ENCODE measurements around the gene EPB41L5. TPM values are rescaled to one million over a fixed set of nuclear protein-coding genes. Genes with fewer than 3 reads are reported as not detected.
"Not testable (repeated sequence)": the region's sequence is repeated elsewhere in the genome, so short reads cannot be mapped to it uniquely, and the experiment has no call there.

The EPB41L5 gene
- total RNA-seq, 1 donor from 2014 or later, result 93.7 TPM

DNA sequence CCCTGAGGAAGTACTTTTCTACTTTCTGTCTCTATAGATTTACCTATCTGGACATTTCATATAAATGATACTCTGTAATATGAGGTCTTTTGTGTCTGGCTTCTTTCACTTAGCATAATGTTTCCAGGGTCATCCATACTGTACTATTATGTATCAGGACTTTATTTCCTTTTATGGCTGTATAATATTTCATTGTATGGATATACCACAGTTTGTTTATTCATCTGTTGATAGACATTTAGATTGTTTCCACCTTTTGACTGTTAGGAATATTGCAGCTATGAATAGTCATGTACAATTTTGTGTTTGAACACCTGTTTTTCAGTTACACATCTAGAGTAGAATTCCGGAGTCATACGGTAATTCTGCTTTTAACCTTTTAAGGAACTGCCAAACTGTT, 136.5 kb downstream of the EPB41L5 start:
- no peaks in the 10 kb centered on the region for H3K36me3 ChIP-seq

DNA sequence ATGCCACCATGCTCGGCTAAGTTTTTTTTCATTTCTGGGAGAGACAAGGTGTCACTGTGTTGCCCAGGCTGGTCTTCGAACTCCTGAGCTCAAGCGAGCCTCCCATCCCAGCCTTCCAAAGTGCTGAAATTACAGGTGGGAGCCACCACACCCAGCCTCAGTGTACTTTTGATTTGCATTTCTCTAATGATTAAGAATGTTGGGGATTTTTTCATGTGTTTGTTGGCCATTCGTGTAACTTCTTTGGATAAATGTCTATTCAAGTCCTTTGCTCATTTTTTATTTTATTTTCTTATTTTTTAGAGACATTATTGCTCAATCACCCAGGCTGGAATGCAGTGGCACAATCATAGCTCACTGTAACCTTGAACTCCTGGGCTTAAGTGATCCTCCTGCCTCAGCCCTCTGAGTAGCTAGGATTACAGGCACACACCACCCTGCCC, 137.2 kb downstream of the EPB41L5 start:
- no peak for DNase-seq
- H3K4me1 ChIP-seq, result no peaks in the 10 kb centered on the region
- H3K4me3 ChIP-seq, result no peak overlapping the region
- no peaks in the 10 kb centered on the region for H3K36me3 ChIP-seq
- intact Hi-C loops (cut with DNase I), result no loop called here
- TF ChIP-seq, protein P1, sequence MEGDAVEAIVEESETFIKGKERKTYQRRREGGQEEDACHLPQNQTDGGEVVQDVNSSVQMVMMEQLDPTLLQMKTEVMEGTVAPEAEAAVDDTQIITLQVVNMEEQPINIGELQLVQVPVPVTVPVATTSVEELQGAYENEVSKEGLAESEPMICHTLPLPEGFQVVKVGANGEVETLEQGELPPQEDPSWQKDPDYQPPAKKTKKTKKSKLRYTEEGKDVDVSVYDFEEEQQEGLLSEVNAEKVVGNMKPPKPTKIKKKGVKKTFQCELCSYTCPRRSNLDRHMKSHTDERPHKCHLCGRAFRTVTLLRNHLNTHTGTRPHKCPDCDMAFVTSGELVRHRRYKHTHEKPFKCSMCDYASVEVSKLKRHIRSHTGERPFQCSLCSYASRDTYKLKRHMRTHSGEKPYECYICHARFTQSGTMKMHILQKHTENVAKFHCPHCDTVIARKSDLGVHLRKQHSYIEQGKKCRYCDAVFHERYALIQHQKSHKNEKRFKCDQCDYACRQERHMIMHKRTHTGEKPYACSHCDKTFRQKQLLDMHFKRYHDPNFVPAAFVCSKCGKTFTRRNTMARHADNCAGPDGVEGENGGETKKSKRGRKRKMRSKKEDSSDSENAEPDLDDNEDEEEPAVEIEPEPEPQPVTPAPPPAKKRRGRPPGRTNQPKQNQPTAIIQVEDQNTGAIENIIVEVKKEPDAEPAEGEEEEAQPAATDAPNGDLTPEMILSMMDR (IDR thresholded peaks at IDR 0.05), result no peak
- H3K27ac ChIP-seq, result no peak overlapping the region
- no peaks in the 10 kb centered on the region for H3K27me3 ChIP-seq (ENCODE audit: low read depth)
- ATAC-seq, result no peak
- peaks cover 16% of the 10 kb centered on the region for H3K9me3 ChIP-seq

More for the DNA sequence above, 136.5 kb downstream of the EPB41L5 start:
- H3K4me3 ChIP-seq, result no peak overlapping the region
- no peaks in the 10 kb centered on the region for H3K4me1 ChIP-seq
- no peak for DNase-seq
- no peak overlapping the region for H3K27ac ChIP-seq
- H3K9me3 ChIP-seq, result peaks cover 16% of the 10 kb centered on the region
- intact Hi-C loops (cut with DNase I), result no loop called here
- TF ChIP-seq, protein P1 (IDR thresholded peaks at IDR 0.05), result no peak
- no peak for ATAC-seq
- H3K27me3 ChIP-seq (ENCODE audit: low read depth), result no peaks in the 10 kb centered on the region

DNA sequence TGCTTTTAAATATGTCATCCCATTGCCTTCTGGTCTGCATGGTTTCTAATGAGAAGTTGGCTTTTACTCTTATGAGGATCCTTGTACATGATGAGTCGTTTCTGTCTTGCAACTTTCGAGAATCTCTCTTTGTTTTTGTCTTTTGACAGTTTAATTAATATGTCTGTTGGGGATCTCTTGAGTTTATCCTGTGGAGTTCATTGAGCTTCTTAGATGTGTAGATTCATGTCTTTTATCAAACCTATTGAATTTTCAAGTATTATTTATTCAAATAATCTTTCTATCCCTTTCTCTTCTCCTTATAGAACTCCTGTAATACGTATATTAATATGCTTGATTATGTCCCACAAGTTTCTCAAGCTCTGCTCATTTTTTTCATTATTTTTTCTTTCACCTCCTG, 142.4 kb downstream of the EPB41L5 start:
- no peak overlapping the region for H3K4me3 ChIP-seq
- ATAC-seq (no peak), DNase-seq (no peak)
- intact Hi-C loops (cut with DNase I), result no loop called here
- peaks cover 16% of the 10 kb centered on the region for H3K9me3 ChIP-seq
- peaks cover 15% of the 10 kb centered on the region for H3K36me3 ChIP-seq
- TF ChIP-seq, protein P1 (IDR thresholded peaks at IDR 0.05), result no peak
- no peak overlapping the region for H3K27ac ChIP-seq
- H3K27me3 ChIP-seq (ENCODE audit: low read depth), result no peaks in the 10 kb centered on the region
- H3K4me1 ChIP-seq, result no peaks in the 10 kb centered on the region

DNA sequence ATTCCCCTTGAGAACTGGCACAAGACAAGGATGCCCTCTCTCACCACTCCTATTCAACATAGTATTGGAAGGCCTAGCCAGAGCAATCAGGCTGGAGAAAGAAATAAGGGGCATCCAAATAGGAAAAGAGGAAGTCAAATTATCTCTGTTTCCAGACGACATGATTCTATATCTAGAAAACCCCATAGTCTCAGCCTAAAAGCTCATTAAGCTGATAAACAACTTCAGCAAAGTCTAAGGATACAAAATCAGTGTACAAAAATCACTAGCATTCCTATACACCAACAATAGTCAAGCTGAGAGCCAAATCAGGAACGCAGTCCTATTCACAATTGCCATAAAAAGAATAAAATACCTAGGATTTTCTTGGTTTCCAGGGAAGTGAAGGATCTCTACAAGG, 145.8 kb downstream of the EPB41L5 start:
- H3K4me3 ChIP-seq; DNase-seq; intact Hi-C loops (cut with DNase I); ATAC-seq; H3K27ac ChIP-seq; H3K9me3 ChIP-seq; H3K4me1 ChIP-seq; H3K27me3 ChIP-seq (ENCODE audit: low read depth): not testable (repeated sequence)
- H3K36me3 ChIP-seq, result peaks cover 15% of the 10 kb centered on the region

DNA sequence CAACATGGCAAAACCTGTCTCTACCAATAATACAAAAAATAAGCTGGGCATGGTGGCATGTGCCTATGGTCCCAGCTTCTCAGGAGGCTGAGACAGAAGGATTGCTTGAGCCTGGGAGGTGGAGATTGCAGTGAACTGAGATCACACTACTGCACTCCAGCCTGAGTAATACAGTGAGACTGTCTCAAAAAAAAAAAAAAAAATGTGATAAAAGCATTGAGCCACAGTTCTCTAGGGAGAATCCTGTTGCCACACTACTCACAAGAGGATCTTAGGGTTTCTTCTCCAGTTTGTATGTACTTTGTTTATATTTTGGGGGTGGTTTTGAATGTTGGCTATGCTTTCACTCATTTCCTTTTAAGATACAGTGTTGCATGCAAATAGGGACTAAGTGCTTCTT, 148.3 kb downstream of the EPB41L5 start:
- H3K4me1 ChIP-seq, result no peaks in the 10 kb centered on the region
- no peak for ATAC-seq
- intact Hi-C loops (cut with DNase I), result no loop called here
- H3K9me3 ChIP-seq, result no peaks in the 10 kb centered on the region
- H3K4me3 ChIP-seq, result no peak overlapping the region
- no peaks in the 10 kb centered on the region for H3K27me3 ChIP-seq (ENCODE audit: low read depth)
- H3K36me3 ChIP-seq, result peaks cover 9% of the 10 kb centered on the region
- TF ChIP-seq, protein P1 (IDR thresholded peaks at IDR 0.05), result no peak
- no peak overlapping the region for H3K27ac ChIP-seq
- no peak for DNase-seq

DNA sequence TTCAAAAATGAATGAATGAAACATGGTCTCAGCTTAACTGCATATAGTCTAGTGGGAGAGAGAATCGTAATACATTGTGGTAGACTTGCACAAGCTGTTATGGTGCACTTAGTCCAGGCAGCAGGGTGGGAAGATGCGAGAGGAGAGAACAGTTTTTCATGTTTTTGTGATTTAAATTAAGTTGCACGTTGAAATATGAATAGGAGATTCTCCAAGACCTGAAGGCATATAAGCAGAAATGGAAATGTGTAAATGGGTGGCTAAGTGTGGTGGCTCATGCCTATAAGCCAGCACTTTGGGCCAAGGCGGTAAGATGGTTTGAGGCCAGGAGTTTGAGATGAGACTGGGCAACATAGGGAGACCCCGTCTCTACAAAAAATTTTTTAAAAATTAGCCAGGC, 149.8 kb downstream of the EPB41L5 start:
- intact Hi-C loops (cut with DNase I), result no loop called here
- Histone ChIP-seq H3K36me3 (peaks cover 5% of the 10 kb centered on the region), H3K27me3 (ENCODE audit: low read depth) (no peaks in the 10 kb centered on the region), H3K4me3 (no peak overlapping the region), H3K4me1 (no peaks in the 10 kb centered on the region), H3K27ac (no peak overlapping the region), H3K9me3 (no peaks in the 10 kb centered on the region)
- DNase-seq (no peak), ATAC-seq (no peak)
- TF ChIP-seq, protein P1 (IDR thresholded peaks at IDR 0.05), result no peak

All from lower lobe of right lung (tissue), 2 donors.